Ovary (tissue), 9 donors: Measurements from ENCODE around the gene E2F2. TPM values are rescaled to one million over a fixed set of nuclear protein-coding genes. Genes with fewer than 3 reads are reported as not detected.

ENCODE experiments used
- DNase-seq, 5 donors: peaks; one replicate each; pipeline ENCODE4 v3.0.0-alpha.2; 2019 to 2020
- H3K27ac ChIP-seq, 2 donors: fragments of 200-600 bp; one replicate each; pipeline versions ENCODE4 v1.5.1 to v1.8.0; 2019 to 2022
- H3K27me3 ChIP-seq: fragments of 200-600 bp; one replicate; pipeline ENCODE4 v1.8.0; 2022
- H3K36me3 ChIP-seq: fragments of 200-600 bp; sonication (generic); one replicate; pipeline ENCODE4 v1.5.1; 2019
- H3K4me1 ChIP-seq: one replicate; pipeline ENCODE4 v1.8.1; 2013; ENCODE audit warnings: mild to moderate bottlenecking, moderate library complexity; ENCODE audit not compliant: insufficient read depth
- H3K4me3 ChIP-seq: fragments of 200-600 bp; sonication (generic); one replicate; pipeline ENCODE4 v1.5.1; 2017
- H3K9me3 ChIP-seq, 2 donors: fragments of 200-600 bp in 1 of 2; sonication (generic) in 1 of 2; one replicate each; pipeline versions ENCODE4 v1.5.1 to v1.8.1; 2013 to 2019; ENCODE audit warnings: mild to moderate bottlenecking in 1 of 2, moderate library complexity in 1 of 2
- EP300 ChIP-seq: sonication (generic); formaldehyde crosslinking; IDR thresholded peaks from one replicate; pipeline ENCODE4 v1.6.1; 2017; ENCODE audit warnings: antibody characterized with exemption
- POLR2A ChIP-seq: fragments of 450-650 bp; IDR thresholded peaks from one replicate; pipeline ENCODE4 v1.6.1; 2017; ENCODE audit warnings: antibody characterized with exemption, mild to moderate bottlenecking, moderate library complexity
- WGBS, 3 donors: extraction: QIAGEN DNeasy Blood & Tissue Kit in 1 of 3; methylation state at CpG; one replicate each; pipeline versions ENCODE4 v1.1.5 to v1.1.7; 2013 to 2017; 5-methylcytosine and 5-hydroxymethylcytosine counted together
- intact Hi-C, 4 donors: fragments of 100-400 bp; cut with DNase I; formaldehyde crosslinking; loops; one replicate each; pipeline versions ENCODE4 v1.11.0 to v1.15.1; 2022 to 2023
- polyA plus RNA-seq, 2 donors: library from polyadenylated mRNA; stranded (reverse); fragments of 200-250 nt in 1 of 2; fragments of 350-450 nt in 1 of 2; fragmentation: Illumina TruSeq in 1 of 2; extraction: RNeasy Lipid Tissue Mini Kit (QIAGEN cat#74804) in 1 of 2; gene quantifications; one replicate each; pipeline ENCODE4 v1.2.3, GENCODE V29; 2013 to 2014
- total RNA-seq, 7 donors: library from RNA; depleted of rRNA in 2 of 7; stranded (reverse); fragments of >200 nt in 2 of 7; fragmentation: NEBNext Ultra II Directional in 3 of 7; extraction: Animal tissue kit (Norgen Biotek cat#: 25700) in 3 of 7; gene quantifications; one replicate each; pipeline versions ENCODE4 v1.1.0 to v1.2.4, GENCODE V29; 2016 to 2023
- TF ChIP-seq, protein P1 (sequence below), 3 donors: fragments of 450-650 bp in 2 of 3; fragments of 200-600 bp in 1 of 3; IDR thresholded peaks; one replicate each; pipeline versions ENCODE4 v1.5.1 to v1.8.0; 2016 to 2022; ENCODE audit warnings: antibody characterized with exemption in 3 of 3, mild to moderate bottlenecking in 1 of 3
- donor health status: DM: no; HTN: no; CAD: no; lungs with moderate emphysema.
- donor health status: DM: no; HTN: no; CAD: no.
- donor health status: Bipolar disorder and iron deficiency.
- donor health status: DM: yes; HTN: yes; CAD: no.
- donor health status: DM: no; HTN: no; CAD: no.
- donor health status: DM: yes; HTN: yes; CAD: no.

The E2F2 gene
- total and polyA plus RNA-seq, 9 donors = under 0.01 to 1.1 (median 0.15) TPM; not detected in 2

DNA sequence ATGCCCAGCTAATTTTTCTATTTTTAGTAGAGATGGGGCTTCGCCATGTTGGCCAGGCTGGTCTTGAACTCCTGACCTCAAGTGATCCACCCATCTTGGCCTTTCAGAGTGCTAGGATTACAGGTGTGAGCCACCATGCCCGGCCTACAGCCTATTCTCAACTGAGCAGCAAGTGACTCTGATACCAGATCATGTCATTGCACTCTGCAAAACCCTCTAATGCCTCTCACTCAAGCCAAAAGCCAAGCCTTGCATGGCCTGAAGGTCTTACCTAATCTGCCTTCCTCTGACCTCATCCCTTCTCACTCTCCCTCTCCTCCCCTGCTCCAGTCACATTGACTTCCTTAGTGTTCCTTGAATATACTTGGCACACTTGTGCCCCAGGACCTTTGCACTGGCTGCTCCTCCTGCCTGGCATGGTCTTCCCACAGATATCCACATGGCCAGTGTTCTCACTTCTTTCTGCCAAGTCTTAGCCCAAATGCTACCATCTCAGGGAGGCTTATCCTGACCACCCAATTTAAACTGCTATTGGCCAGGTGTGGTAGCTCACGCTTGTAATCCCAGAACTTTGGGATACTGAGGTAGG lies 38.8 kb downstream of the E2F2 start:
- WGBS, 3 donors = 79 to 93% (median 90%) methylated on average over 3 of the region's 3 CpGs
- Histone ChIP-seq H3K9me3 (no peaks in the 10 kb centered on the region), H3K4me1 (no peaks in the 10 kb centered on the region), H3K27ac (no peak overlapping the region), H3K27me3 (no peaks in the 10 kb centered on the region), H3K4me3 (no peak overlapping the region), H3K36me3 (no peaks in the 10 kb centered on the region)
- intact Hi-C loops = no loop called here
- no peak for DNase-seq
- TF ChIP-seq, protein P1, sequence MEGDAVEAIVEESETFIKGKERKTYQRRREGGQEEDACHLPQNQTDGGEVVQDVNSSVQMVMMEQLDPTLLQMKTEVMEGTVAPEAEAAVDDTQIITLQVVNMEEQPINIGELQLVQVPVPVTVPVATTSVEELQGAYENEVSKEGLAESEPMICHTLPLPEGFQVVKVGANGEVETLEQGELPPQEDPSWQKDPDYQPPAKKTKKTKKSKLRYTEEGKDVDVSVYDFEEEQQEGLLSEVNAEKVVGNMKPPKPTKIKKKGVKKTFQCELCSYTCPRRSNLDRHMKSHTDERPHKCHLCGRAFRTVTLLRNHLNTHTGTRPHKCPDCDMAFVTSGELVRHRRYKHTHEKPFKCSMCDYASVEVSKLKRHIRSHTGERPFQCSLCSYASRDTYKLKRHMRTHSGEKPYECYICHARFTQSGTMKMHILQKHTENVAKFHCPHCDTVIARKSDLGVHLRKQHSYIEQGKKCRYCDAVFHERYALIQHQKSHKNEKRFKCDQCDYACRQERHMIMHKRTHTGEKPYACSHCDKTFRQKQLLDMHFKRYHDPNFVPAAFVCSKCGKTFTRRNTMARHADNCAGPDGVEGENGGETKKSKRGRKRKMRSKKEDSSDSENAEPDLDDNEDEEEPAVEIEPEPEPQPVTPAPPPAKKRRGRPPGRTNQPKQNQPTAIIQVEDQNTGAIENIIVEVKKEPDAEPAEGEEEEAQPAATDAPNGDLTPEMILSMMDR (IDR thresholded peaks at IDR 0.05) = no peak

- 46 to 49% (median 46%) methylated on average over 5 of the region's 5 CpGs for WGBS, 3 donors
- Histone ChIP-seq H3K4me1 (peaks cover 2% of the 10 kb centered on the region), H3K36me3 (no peaks in the 10 kb centered on the region), H3K27me3 (no peaks in the 10 kb centered on the region), H3K4me3 (no peak overlapping the region), H3K27ac (no peak overlapping the region), H3K9me3 (no peaks in the 10 kb centered on the region)
- no peak for TF ChIP-seq POLR2A
- no peak for TF ChIP-seq EP300
- TF ChIP-seq, protein P1 (IDR thresholded peaks at IDR 0.05) = no peak
- intact Hi-C loops = loop anchor here in 1 of 4 donors (10.0 kb wide), 1 partner anchor 65 kb away; the partner anchor contains the start of gene TCEA3
- DNase-seq = no peak
Measured at GRCh38 chr1:23489842-23490241, 41.2 kb downstream of the E2F2 start.

GRCh38 chr1:23485002-23485332 lies 46.1 kb downstream of the E2F2 start:
- Histone ChIP-seq H3K4me3 (peak overlapping the region; percentile 95), H3K27me3 (no peaks in the 10 kb centered on the region), H3K9me3 (no peaks in the 10 kb centered on the region), H3K27ac (peak overlapping the region; percentile 33 to 98), H3K36me3 (no peaks in the 10 kb centered on the region), H3K4me1 (peaks cover 6% of the 10 kb centered on the region)
- TF ChIP-seq POLR2A = no peak
- TF ChIP-seq, protein P1 (IDR thresholded peaks at IDR 0.05) = no peak
- TF ChIP-seq EP300 = no peak
- intact Hi-C loops = loop anchor here in 1 of 4 donors (10.0 kb wide), 1 partner anchor 60 kb away; the partner anchor contains the start of gene TCEA3
- no peak for DNase-seq
- 17 to 31% (median 27%) methylated on average over 7 of the region's 7 CpGs for WGBS, 3 donors

- Histone ChIP-seq H3K27me3 (no peaks in the 10 kb centered on the region), H3K36me3 (no peaks in the 10 kb centered on the region), H3K4me1 (peaks cover 6% of the 10 kb centered on the region), H3K4me3 (peak overlapping the region; percentile 95), H3K9me3 (no peaks in the 10 kb centered on the region), H3K27ac (peak overlapping the region; percentile 64 to 98)
- intact Hi-C loops = loop anchor here in 2 of 4 donors (5.0 to 10.0 kb wide), 2 partner anchors 42 to 60 kb away; partner anchors contain the start of gene TCEA3 (in 1 of the 2)
- TF ChIP-seq POLR2A (no peak), EP300 (no peak)
- TF ChIP-seq, protein P1 (IDR thresholded peaks at IDR 0.05) = no peak
- DNase-seq = peak; percentile 97 to 98 (median 98)
- WGBS, 3 donors = 2 to 5% (median 5%) methylated on average over 36 to 54 of the region's 54 CpGs
Measured at GRCh38 chr1:23484253-23485001, 46.6 kb downstream of the E2F2 start.
